ENCODE results near the gene BCL6.

Gene BCL6

GRCh38 chr3:187673012-187673411 lies 72.3 kb downstream of the BCL6 start:
- TF ChIP-seq POLR2A (IDR thresholded peaks at IDR 0.05; ENCODE audit: low read depth, low read length): no peak
- FAIRE-seq: peak; percentile 94
- peak; percentile 31 for DNase-seq (ENCODE audit: insufficient read length, low spot score)

All from H54 (cell line).